NCI-H524 (cell line): ENCODE measurements around the gene TTC22.

Experiments used
- DNase-seq, 2 experiments: peaks; one replicate each; lab custom pipeline; 2025; lab: John Stamatoyannopoulos, UW

The TTC22 gene

GRCh38 chr1:54800899-54801759 is at the start of gene TTC22:
TSS of gene TTC22 (minus strand) at chr1:54801323. CDS start at chr1:54801163, 160 bp downstream.
- DNase-seq: peak in 1 of 2 experiments; percentile 42

DNA sequence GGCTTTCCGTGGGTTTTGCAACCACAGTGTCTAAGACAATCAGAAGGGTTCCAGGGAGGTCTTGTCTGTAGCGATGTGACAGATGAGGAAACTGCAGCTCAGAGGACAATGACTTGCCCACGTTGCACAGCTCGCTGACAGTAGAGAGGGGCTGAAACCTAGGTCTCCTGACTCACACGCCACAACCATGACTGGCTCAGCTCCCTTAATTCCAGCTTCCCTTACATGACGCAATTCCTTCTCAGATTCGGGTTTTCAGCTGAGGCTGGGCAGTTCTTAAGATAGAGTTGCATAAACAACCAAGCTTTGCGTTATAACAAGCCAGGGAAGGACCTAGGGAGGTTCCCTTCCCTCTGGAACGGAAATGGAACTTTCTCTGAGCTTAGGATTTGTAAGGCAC is 49.6 kb upstream of the TTC22 start:
- no peak for DNase-seq

- no peak for DNase-seq
These were observed 49.1 kb upstream of the TTC22 start for GRCh38 chr1:54850069-54850730.

DNA sequence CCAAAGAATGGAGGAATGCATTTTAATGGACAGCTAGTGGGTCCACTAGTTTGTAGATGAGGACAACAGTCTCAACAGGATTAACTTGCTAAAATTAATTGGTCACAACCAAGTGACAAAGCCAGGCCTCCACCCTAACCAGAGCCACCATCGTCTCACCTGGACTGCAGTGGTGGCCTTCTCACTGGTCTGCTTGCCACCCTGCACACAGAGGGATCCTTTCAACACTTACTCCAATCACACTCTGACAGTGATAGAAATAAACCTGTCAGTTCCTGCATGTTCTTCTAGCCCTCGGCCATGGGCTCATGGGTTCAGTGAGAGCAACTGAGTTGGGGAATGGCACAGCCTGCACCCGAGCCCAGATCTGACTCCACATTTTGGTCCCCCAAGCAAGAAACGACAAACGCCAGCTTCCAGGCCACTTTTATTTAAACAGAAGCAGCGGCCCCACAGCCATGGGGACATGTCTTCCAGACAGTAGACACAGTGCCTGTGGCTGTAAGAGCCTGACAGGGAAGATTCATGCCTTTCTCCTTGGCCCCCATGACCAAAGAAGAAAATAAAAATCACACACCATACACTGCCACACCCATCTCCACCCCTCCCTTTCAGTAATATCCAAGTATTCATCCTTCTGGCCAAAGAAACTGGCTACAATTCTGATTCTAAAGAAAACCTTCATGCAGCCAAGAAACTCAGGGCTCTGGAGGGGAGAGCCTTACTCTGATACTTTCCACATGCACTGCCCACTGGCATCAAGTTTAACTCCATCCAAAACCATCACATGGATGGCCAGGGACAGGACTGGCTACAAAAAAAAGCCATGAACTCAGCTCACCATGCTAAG is 48.3 kb upstream of the TTC22 start:
- DNase-seq: no peak

DNA sequence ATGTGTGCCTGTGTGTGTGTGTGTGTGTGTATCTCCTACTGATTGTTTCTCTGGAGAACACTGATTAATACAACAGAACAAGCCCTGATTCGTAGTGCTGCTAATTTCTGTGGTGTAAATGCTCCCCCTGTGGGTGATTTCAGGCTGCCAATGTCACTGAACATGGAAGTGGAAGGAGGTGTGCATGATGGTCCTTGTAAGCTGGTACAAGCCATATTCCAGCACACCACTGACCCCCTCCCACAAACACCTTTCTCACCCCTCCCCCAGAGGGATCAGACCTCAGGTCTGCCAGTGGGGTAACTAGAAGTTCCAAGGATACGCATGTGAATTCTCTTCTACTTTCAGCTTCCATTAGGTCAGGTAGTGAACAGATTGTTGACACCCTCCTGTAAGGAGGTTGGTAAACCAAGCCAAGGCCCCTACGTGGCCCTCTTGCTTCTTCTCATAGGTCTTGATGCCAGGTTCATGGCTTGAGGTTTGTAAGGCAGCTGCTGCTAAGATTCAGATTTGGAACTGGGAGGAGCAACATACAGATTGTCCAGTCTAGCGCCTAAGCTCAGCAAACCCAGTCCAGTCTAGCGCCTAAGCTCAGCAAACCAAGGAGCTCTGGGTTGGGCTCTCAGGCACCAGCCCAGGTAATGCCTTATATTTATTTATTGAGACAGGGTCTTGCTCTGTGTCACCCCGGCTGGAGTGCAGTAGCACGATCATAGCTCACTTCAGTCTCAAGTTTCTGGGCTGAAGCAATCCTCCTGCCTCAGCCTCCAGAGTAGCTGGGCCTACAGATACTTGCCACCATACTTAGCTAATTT is 47.2 kb upstream of the TTC22 start:
- DNase-seq: no peak

DNA sequence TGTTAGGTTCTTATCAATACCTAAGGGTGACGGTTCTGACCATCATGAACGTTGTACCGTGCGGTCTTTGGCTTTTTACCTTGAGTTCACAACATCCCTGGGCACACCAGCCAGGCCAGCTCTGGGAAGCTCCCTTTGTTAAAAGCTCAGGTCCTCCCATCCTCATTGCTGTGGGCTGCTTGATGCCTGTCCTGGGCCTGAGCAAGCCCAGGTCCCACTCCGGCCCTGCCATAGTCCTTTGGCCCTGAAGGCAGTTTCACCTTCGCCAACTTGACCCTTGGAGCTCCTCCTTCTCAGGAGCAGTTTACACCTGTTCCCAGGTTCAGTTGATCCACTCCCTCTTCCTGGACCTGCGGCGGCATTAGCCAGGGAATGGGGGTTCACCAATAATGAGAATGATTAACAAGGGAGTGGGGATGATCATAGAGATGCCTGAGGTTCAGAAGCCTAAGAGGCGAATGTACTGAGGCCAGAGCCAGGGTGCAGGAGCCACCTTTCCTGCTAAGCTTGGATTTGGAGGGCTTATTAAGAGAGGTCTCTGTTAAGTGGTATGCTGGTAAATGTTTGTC is 45.7 kb upstream of the TTC22 start:
- DNase-seq: no peak

DNA sequence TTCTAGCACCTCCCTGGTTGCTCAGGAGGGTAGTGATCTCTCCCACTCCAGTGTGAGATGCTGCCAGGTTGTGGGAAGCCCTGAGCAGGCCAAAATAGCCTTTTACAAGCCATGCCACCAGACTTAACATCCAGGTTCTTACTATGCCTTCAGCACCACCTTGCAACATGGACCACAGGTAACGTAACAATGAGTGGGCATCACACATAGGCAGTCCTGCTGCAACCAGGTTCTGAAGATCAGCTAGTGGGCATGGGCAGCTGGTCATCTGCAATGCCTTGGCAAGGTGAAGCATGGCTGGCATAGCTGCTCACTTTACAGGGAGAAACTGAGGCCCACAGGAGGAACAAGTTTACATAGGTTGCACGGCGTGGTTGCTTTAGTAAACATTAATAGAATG is 45.2 kb upstream of the TTC22 start:
- no peak for DNase-seq

DNA sequence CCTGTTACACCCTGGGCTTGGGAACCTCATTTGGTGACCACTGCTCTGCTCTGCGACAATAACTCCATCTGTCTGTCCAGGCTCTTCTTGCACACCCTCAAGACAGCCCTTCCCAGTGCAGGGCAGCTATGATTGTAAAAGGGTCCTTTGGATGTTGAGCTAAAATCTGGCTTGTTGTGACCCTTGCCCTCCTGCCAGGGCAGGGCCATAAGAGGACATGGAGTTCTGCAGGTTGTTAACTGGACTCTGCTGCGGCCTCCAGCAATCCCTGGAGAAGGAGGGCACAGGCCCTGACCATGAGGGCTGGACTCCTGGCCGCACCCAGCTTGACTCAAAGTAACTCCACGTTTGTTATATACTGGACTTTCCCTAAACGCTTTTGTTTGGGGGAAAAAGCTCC is 44.6 kb upstream of the TTC22 start:
- DNase-seq: no peak

GRCh38 chr1:54844564-54844963 is 43.4 kb upstream of the TTC22 start:
- no peak for DNase-seq

DNA sequence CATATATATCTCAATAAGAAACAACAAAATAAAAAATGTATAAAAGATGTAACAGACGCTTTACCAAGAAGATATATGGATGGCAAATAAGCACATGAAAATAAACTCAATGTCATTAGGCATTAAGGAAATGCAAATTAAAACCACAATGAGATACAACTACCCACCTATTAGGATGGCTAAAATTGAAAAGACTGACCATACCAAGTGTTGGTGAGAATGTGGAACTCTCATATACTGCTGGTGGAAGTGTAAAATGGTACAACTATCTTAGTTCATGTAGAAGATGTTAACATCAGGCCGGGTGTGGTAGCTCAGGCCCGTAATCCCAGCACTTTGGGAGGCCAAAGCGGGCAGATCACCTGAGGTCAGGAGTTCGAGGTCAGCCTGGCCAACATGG is 42.3 kb upstream of the TTC22 start:
- DNase-seq: no peak

DNA sequence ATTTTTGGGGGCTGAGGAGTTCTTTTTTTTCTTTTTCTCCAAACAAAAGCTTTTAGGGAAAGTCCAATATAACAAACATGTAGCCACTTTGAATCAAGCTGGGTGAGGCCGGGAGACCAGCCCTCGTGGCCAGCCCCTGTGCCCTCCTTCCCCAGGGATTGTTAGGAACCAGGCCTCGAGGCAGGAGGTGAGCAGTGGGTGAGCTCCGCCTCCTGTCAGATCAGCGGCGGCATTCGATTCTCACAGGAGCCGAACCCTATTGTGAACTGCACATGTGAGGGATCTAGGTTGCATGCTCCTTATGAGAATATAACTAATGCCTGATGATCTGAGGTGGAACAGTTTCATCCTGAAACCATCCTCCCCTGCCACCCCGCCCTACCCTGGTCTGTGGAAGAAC is 41.8 kb upstream of the TTC22 start:
- no peak for DNase-seq

GRCh38 chr1:54842206-54842915 is 41.2 kb upstream of the TTC22 start:
- no peak for DNase-seq

GRCh38 chr1:54839824-54840223 is 38.7 kb upstream of the TTC22 start:
- DNase-seq: no peak

GRCh38 chr1:54838565-54839180 is 37.5 kb upstream of the TTC22 start:
- no peak for DNase-seq

- no peak for DNase-seq
These were observed 36.1 kb upstream of the TTC22 start for GRCh38 chr1:54837002-54837853.

GRCh38 chr1:54836594-54836993 is 35.5 kb upstream of the TTC22 start:
- DNase-seq: no peak

- no peak for DNase-seq
These were observed 34.8 kb upstream of the TTC22 start for GRCh38 chr1:54835970-54836369.

DNA sequence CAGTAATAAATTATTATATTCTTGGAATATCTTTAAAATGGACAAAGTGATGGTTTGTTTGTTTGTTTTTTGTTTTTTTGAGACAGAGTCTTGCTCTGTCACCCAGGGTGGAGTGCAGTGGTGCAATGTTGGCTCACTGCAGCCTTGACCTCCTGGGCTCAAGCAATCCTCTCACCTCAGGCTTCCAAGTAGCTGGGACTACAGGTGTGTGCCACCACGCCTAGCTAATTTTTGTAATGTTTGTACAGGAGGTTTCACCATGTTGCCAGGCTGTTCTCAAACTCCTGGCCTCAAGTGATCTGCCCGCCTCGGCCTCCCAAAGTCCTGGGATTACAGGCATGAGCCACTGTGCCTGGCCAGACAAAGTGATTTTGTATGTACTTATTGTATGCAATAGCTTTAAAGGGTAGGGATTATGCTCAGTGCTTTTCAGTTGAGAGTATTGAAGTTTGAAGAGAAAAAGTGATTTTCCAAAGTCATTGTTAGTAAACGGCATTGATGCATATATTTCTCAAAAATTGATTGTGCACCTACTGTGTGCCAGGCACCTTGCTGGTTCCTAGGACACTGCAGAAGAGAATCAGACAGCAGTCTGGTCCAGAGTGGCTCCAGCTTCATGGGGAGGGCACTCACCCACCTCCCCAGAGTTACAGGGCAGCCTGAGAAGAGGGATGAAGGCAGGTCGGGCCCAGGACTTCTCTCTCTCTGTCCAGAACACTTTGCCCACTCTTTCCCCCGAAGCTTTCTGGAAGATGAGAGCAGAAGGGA is 34.2 kb upstream of the TTC22 start:
- no peak for DNase-seq
